BJ (cell line): ENCODE results near the gene AGPAT3. TPM values are rescaled to one million over a fixed set of nuclear protein-coding genes. Genes with fewer than 3 reads are reported as not detected.

Experiments
- CTCF ChIA-PET: fragments of 350-600 bp; formaldehyde crosslinking; extraction: SDS; loops from one replicate; lab custom pipeline; 2021; ENCODE audit warnings: antibody characterized with exemption, inconsistent platforms; lab: Yijun Ruan, JAX
- POLR2A ChIA-PET: fragments of 300-600 bp; sonication (Branson Sonifier 250); formaldehyde crosslinking; extraction: SDS; loops from one replicate; lab custom pipeline; 2021; ENCODE audit warnings: antibody characterized with exemption; lab: Charles Lee
- DNase-seq: peaks from one replicate; pipeline ENCODE4 v3.0.0-alpha.2; 2011; ENCODE audit warnings: low read depth
- H3K27me3 ChIP-seq: 2 replicates; pipeline ENCODE4 v1.6.0; 2011; ENCODE audit warnings: low read length; ENCODE audit not compliant: control insufficient read depth, insufficient read depth
- H3K36me3 ChIP-seq: 2 replicates; pipeline ENCODE4 v1.5.1; 2011; ENCODE audit warnings: low read length; ENCODE audit not compliant: control insufficient read depth, insufficient read depth
- H3K4me3 ChIP-seq: 2 replicates; pipeline ENCODE4 v1.5.1; 2011; ENCODE audit warnings: low read depth, mild to moderate bottlenecking, control low read depth, low read length
- polyA plus RNA-seq: library from polyadenylated mRNA; depleted of rRNA; stranded (reverse); fragments of >200 nt; gene quantifications from 2 replicates; pipeline ENCODE4 v1.2.3, GENCODE V29; 2011
- TF ChIP-seq, protein P1 (sequence below): IDR thresholded peaks from 2 replicates; pipeline ENCODE4 v1.5.1; 2011; ENCODE audit warnings: low read depth, mild to moderate bottlenecking, control low read depth, inconsistent platforms, low read length, moderate library complexity; ENCODE audit not compliant: insufficient read depth

The AGPAT3 gene
- polyA plus RNA-seq, 1 experiment: 68.5 TPM

DNA sequence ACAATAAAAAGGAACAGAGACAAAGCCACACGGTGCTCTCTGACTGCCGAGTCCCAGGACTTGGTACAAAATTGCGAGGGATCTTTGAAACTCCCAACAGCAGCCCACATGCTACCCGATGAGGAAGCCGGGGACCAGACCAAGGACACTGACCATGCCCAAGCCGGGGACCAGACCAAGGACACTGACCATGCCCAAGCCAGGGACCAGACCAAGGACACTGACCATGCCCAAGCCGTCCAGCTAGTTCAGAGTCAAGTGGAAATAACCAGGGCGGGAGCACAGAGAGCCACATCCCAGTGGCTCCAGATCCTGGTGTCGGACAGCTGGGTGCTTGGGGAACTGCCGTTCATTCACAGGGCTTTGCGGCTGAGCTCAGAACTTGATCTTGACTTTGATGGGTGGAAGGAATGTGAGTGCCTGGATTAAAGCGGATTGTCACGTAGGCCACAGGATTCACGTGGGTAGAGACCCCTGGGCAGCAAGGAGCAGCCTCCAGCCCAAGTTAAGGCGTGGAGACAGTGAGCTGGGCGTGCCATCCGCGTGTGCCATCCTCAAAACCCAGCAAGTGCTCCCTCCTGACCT lies 130.6 kb downstream of the AGPAT3 start:
- no peaks in the 10 kb centered on the region for H3K36me3 ChIP-seq
- no peak for DNase-seq
- no peaks in the 10 kb centered on the region for H3K27me3 ChIP-seq
- POLR2A ChIA-PET: no interaction called here
- TF ChIP-seq, protein P1, sequence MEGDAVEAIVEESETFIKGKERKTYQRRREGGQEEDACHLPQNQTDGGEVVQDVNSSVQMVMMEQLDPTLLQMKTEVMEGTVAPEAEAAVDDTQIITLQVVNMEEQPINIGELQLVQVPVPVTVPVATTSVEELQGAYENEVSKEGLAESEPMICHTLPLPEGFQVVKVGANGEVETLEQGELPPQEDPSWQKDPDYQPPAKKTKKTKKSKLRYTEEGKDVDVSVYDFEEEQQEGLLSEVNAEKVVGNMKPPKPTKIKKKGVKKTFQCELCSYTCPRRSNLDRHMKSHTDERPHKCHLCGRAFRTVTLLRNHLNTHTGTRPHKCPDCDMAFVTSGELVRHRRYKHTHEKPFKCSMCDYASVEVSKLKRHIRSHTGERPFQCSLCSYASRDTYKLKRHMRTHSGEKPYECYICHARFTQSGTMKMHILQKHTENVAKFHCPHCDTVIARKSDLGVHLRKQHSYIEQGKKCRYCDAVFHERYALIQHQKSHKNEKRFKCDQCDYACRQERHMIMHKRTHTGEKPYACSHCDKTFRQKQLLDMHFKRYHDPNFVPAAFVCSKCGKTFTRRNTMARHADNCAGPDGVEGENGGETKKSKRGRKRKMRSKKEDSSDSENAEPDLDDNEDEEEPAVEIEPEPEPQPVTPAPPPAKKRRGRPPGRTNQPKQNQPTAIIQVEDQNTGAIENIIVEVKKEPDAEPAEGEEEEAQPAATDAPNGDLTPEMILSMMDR: no peak
- H3K4me3 ChIP-seq: no peak overlapping the region
- CTCF ChIA-PET: no interaction called here

DNA sequence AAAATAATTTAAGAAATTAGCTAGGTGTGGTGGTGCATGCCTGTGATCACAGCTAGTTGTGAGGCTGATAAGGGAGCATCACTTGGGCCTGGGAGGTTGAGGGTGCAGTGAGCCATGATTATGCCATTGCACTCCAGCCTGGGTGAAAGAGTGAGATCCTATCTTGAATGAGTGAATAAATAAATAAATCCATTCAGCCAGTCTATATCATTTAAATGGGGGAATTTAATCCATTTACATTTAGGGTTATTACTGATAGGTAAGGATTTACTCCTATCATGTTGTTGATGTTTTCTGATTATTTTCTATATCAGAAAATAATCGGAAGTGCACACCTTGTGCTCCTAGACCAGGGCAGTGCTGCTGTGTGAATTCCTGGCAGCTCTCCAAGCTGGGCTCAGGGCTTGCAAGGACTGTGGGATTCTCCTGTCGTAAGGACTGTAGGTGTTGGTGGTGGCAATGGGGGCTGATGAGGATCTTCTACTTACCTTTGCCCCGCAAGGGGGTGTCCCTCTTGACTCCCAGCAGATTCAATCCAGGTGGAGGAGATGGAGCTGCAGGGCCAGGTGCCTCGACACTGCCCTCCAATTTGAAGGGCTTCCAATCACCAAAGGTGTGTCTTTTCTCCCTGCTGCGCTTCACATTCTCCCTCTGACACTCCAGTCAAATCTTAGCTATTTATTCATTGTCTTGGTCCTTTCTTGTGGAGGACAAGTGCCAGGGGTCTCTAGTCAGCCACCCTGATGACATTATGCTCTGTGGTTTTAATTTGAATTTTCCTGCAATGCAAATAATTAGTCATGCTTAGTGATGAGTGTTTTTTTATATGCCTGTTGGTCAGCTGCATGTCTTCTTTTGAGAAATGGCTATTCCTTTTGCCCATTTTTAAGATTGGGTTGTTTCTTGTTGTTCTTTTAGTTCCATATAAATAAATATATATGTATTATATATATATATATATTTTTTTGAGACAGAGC lies 133.0 kb downstream of the AGPAT3 start:
- no peaks in the 10 kb centered on the region for H3K27me3 ChIP-seq
- DNase-seq: no peak
- no peaks in the 10 kb centered on the region for H3K36me3 ChIP-seq
- no peak overlapping the region for H3K4me3 ChIP-seq
- ChIA-PET CTCF (no interaction called here), POLR2A (no interaction called here)
- TF ChIP-seq, protein P1: no peak

DNA sequence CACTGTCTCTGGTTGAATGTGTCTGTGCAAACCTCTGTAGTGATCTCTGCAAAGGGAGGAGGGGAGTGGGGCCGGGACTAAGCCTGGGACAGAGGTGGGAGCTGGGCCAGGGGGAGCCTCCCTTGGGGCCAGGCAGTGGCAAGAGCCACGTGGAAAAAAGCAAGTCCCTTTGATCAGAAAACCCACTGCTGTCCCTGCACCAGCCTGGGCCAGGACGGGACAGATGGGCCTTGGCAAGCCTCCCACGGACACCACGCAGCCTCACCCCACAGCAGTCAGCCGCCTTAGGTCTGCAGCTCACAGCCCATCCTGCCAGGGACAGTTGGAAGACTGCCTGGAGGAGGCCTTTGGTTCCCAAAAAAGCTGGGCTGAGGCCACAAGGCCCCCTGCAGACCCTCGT lies 135.3 kb downstream of the AGPAT3 start:
- Histone ChIP-seq H3K36me3 (no peaks in the 10 kb centered on the region), H3K4me3 (no peak overlapping the region), H3K27me3 (no peaks in the 10 kb centered on the region)
- DNase-seq: no peak
- ChIA-PET CTCF (no interaction called here), POLR2A (no interaction called here)
- TF ChIP-seq, protein P1: no peak

DNA sequence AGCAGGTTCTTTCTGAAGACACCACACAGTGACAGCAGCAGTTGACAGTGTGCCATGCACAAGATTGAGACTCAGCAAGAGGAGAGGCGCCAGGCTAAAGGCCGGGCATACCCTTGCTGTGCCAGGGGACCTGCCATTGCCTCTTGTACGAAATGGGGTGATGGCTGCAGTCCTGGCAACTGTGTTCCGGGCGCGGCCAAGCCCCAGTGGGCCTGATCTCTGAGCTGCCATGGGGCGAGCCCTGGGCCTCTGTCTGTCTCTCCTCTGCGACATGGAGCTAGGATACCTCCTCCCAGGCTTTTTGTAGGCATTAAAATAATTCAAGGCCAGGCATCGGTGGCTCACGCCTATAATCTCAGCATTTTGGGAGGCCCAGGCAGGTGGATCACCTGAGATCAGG lies 137.5 kb downstream of the AGPAT3 start:
- Histone ChIP-seq H3K36me3 (no peaks in the 10 kb centered on the region), H3K4me3 (no peak overlapping the region), H3K27me3 (no peaks in the 10 kb centered on the region)
- POLR2A ChIA-PET: no interaction called here
- TF ChIP-seq, protein P1: no peak
- no peak for DNase-seq
- CTCF ChIA-PET: interaction anchor here (0.7 kb wide), 1 partner anchor 27 kb away, joined by 8 read pairs; no protein-coding TSS in a partner anchor

DNA sequence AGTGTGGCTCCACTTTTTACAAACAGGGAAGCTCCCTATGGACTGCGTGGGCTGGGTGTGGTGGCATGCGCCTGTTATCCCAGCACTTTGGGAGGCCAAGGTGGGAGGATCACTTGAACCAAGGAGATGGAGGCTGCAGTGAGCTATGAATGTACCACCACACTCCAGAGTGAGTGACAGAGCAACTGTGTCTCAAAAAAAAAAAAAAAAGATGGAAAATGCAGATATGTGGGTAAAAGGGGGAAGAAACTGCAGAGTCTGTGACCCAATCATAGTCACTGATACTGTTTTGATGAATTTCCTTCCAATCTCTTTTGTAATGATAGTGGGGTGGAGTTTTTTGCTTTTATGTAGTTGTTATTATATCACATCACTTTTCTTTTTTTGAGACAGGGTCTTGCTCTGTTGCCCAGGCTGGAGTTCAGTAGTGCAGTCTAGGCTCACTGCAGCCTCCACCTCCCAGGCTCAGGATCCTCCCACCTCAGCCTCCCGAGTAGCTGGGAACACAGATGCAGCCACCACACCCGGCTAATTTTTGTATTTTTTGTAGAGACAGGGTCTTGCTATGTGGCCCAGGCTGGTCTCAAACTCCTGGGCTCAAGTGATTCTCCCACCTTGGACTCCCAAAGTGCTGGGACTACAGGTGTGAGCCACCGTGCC lies 138.4 kb downstream of the AGPAT3 start:
- H3K27me3 ChIP-seq: no peaks in the 10 kb centered on the region
- POLR2A ChIA-PET: no interaction called here
- no peak for DNase-seq
- no peaks in the 10 kb centered on the region for H3K36me3 ChIP-seq
- CTCF ChIA-PET: no interaction called here
- TF ChIP-seq, protein P1: no peak
- H3K4me3 ChIP-seq: no peak overlapping the region
